GM12873 (cell line): ENCODE data around the gene SMOC1.

Experiments
- CTCF ChIP-seq: IDR thresholded peaks from 2 replicates; pipeline ENCODE4 v1.5.1; 2012; ENCODE audit warnings: low read depth, mild to moderate bottlenecking, moderate library complexity, low read length, control low read depth; ENCODE audit not compliant: insufficient read depth; ENCODE audit errors: missing control alignments

Gene SMOC1

DNA sequence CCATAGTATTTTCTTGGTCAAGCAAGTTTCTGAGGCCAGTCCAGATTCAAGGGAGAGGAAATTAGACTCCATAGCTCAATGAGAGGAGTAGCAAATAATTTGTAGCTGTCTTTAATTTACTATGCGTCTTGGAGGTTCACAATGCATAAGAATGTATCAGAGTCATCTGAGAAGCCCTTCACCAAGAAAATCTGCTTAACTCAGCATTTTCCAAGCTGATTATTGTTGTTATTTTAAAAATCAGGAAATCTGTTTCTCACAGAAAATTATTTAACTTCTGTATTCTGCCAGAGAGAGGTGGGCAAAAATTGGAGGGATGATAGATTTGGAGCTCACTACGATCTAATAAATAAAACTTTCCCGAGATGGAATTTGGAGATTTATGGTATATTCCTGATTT lies 72.0 kb downstream of the SMOC1 start:
- TF ChIP-seq CTCF = no peak

DNA sequence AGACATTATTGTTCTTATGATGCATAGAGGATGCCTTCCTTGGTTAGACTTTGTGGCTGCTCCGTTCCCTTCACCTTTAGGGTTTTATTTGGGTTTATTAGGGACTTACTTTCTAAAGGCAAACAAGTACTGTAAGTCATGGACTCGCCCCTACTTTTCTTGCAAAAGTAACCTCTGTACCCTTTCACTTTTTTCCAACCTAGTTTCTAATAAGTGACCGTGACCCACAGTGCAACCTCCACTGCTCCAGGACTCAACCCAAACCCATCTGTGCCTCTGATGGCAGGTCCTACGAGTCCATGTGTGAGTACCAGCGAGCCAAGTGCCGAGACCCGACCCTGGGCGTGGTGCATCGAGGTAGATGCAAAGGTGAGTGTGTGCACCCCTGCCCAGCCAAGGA lies 72.7 kb downstream of the SMOC1 start:
- TF ChIP-seq CTCF = no peak

GRCh38 chr14:69953266-69953915 lies 74.2 kb downstream of the SMOC1 start:
- TF ChIP-seq CTCF = no peak

DNA sequence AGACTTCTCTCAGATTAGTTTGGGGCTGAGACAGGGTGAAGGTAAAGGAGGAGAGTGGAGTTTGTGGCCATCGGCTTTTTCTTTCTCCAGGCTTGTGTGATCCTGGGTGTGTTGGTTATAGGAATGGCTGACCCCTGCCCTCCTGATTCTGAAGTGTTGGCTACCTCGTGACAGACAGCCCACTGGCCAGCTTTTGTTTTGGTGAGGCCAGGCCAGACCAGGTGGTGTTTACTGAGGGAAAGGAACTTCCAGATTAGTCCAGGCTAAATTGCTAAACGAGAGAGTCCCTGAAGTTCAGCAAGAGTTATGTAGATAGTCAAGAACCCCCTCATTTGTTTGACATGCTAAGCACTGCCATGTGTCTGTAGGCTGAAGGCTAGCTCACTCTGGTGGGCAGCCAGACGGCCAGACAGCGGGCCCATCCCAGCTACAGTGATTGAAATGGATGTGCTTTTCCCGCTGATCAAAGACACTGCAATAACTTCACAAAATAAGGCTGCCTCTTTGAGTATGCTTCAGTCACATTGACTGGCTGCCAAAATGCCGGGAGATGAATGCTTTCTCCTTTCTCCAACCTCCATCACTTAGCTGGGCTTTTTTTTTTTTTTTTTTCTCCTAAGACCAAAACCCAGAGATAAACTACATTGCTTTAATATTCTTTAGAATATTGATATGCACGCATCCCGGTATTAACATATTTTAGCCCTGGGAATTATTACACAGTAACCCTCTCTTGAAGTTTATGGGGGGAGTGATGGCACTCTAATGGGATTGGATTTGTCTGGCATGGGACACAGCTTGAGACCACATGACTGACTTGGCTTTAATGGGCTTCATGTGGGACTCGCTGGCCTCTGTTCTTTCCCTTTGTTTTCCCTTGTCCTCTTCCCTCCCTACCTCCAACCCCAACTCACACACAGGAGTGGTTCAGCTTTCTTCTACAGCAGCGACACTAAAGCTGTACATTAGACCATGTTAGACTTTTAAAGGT lies 76.9 kb downstream of the SMOC1 start:
- TF ChIP-seq CTCF = no peak

DNA sequence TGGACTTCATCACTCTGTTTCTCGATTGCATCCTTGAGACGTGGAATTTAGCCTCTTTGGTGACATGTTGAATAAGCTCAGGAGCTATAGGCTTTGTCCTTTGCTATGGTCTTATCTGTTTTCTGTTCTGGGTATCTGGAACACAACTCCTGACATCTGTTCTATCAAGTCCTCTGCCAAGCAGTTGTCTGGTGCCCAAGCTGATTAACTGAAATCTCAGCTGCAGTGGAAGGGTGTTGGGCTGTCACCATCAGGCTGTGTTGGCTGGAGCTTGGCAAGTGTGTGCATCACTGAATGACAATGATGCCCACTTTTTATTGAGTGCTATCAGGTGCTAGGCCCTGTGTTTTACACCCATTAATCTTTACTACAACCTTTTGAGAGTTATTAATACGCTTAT lies 77.8 kb downstream of the SMOC1 start:
- no peak for TF ChIP-seq CTCF

GRCh38 chr14:69957986-69958385 lies 78.8 kb downstream of the SMOC1 start:
- no peak for TF ChIP-seq CTCF

- no peak for TF ChIP-seq CTCF
Observed at GRCh38 chr14:69959136-69959535, 79.9 kb downstream of the SMOC1 start.
